ENCODE data around the gene SBNO1.
"Not testable (repeated sequence)": the region's sequence is repeated elsewhere in the genome, so short reads cannot be mapped to it uniquely, and the experiment has no call there.

Gene SBNO1

GRCh38 chr12:123267991-123268843, 96.4 kb downstream of the SBNO1 start:
- peak; percentile 77 for DNase-seq

DNA sequence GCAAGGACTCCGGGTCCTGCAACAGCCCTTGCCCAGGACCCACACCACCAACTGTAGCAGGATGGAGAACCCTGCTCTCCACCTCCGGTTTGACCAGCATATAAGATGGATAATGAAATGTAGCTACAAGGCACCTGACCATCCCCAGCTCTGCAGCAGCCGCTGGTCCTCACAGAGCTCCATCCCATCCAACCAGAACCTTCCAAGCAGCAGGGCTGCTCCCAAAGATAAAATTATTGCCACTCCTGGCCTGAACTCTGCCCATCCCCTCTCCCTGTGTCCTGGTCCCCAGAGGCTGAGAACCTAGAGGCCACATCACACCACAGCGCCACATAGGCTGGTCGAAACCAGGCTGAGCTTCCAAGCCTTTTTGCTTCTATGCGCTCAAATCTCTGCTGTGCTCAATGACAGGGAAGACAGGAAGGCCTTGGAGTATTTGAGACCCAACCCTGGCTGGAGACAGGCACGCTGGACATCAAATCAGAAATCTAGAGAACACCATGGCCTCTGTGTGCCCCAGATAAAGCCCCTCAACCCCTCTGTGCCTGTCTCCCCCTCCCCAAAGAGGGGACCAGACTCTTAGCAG, 97.2 kb downstream of the SBNO1 start:
- DNase-seq = no peak

DNA sequence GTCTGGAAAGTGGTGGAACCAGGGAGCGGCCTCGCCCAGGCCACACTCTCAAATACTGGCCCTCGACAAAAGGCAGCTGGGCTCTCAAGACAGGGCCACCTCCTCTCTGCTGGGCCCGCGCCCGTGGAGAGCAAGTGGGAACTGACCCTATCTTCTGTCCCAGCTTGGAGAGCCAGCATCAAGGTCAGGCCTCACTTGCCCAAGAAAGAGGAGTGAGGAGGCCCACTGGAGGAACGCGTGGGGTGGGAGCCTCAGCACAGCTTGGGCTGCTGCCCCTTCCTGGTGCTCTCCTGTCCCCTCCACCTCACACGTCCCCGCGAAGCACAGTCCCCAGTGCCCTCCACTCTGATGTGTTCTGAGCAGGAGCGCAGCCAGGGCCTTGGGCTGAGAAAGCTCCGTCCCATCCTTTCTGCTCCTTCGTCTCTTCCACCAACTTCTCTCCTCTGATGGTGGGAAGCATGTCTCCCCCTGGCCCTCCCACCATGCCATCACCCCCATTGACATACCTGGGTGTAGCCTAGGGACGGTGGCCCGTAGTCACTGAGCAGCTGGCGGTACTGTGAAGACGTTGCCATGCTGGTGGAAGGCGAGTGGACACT, 97.9 kb downstream of the SBNO1 start:
- DNase-seq = no peak

DNA sequence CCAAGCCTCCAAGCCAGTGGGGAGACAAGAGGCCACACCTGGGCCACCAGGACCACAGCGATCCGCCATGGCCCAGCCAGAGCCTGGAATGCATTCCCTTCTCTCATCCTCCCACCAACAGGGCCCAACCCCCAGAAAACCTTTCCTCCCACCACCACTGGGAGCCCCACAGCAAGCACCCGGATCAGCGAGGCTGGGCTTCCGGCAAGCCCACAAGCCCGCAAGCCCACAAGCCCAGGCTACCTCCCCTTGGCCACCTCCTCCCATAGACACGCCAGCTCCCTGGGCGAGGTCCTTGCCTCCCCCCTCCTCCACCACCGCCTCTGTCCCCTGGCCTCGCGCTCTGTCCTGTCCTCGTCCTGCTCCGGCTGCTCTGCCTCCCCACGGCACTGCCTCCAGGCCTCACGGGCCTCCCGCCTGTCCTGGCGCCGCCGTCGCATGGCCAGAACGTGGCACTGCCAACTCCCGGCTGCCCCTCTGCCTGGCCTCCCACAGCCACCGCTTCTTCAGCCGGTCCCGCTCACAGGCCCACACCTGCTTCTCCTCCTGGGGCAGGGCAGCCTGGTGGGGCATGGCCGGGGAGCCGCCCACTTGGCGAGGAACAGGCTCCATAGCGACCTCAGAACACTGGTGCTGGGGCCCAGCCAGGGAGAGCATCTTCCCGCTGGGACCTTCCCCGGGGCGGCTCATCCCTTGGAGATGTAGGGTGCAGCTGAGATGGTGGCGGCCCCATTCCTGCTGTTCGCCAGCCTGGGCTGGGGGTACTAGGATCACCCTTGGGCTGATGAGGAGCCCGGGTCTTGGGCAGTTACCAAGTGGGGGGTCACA, 98.6 kb downstream of the SBNO1 start:
- no peak for DNase-seq

DNA sequence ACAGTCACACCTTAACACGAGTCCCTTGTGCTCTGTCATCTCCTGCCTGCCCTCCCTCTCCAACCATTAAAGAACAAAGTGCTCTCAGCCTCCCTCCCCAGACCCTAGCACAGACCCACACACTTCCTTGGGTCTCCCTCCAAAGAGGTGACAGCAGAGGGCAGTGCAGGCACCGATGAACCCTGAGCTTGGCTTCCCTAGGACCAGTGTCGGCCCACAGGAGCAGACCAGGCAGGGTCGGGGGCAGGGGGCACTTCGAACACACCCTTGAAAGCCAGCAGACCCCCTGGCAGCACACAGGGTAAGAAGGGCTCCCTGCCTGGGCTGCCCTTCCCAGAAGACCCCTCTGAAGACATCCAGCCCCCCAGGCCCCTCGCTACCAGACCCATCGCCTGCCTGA, 100.0 kb downstream of the SBNO1 start:
- DNase-seq = no peak

GRCh38 chr12:123263196-123263817, 101.3 kb downstream of the SBNO1 start:
- no peak for DNase-seq

- DNase-seq = no peak
Observed at GRCh38 chr12:123261196-123261595, 103.5 kb downstream of the SBNO1 start.

- DNase-seq = no peak
Observed at GRCh38 chr12:123260081-123260480, 104.6 kb downstream of the SBNO1 start.

GRCh38 chr12:123258593-123258992, 106.1 kb downstream of the SBNO1 start:
- no peak for DNase-seq

GRCh38 chr12:123254853-123255446, 109.7 kb downstream of the SBNO1 start:
- DNase-seq = no peak

GRCh38 chr12:123253641-123254459, 110.8 kb downstream of the SBNO1 start:
- DNase-seq = no peak

DNA sequence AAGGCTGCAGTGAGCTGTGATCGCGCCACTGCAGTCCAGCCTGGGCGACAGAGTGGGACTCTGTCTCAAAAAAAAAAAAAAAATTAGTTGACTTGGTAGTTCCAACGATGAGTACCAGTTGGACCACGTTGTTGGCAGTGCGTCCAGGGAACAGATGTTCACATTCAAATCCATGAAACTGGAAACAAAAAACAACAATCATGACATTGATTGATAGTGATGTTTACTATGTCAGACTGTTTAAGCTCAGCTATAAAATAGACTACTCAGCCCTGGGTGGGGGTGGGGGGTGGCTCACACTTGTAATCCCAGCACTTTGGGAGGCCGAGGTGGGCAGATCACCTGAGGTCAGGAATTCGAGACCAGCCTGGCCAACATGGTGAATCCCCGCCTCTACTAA, 112.3 kb downstream of the SBNO1 start:
- not testable (repeated sequence) for DNase-seq

- no peak for DNase-seq
Observed at GRCh38 chr12:123251403-123252076, 113.1 kb downstream of the SBNO1 start.

- DNase-seq = no peak
Observed at GRCh38 chr12:123250471-123251383, 113.9 kb downstream of the SBNO1 start.

- DNase-seq = not testable (repeated sequence)
Observed at GRCh38 chr12:123248996-123249741, 115.5 kb downstream of the SBNO1 start.

GRCh38 chr12:123248129-123248528, 116.5 kb downstream of the SBNO1 start:
- not testable (repeated sequence) for DNase-seq

DNA sequence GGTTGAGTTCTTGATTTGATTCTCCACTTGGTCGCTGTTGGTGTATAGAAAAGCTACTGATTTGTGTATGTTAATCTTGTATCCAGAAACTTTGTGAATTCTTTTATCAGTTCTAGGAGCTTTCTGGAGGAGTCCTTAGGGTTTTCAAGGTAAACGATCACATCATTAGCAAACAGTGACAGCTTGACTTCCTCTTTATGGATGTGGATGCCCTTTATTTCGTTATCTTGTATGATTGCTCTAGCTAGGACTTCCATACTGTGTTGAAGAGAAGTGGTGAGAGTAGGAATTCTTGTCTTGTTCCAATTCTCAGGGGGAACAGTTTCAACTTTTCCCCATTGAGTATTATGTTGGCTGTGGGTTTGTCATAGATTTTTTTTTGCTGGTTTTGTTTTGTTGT, 119.0 kb downstream of the SBNO1 start:
- DNase-seq = no peak

DNA sequence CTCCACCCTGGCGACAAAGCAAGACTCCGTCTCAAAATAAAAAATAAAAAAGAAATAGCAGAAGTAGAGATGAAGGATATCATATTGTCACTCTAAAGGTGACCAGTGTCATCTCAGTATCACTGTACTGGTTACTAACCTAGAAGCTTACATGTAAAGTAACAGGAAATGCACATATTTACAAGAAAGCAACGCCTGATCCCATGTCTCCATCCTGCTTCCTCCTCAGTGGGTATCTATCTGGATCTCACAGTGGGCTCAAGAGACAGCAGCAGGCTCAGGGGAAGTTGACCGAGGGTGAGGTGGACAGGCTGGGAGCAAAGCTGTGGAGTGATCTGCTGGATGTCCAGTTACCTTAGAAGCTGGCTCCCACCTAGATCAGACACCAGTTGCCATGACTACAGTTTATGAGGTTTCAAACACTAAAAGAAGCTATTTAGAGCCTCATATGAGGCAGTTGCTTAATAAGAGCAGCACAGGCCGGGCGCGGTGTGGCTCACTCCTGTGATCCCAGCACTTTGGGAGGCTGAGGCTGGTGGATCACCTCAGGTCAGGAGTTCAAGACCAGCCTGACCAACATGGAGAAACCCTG, 120.9 kb downstream of the SBNO1 start:
- DNase-seq = no peak
